GM18508 (cell line): ENCODE measurements around the gene NOSTRIN.
"Not testable (repeated sequence)": the region's sequence is repeated elsewhere in the genome, so short reads cannot be mapped to it uniquely, and the experiment has no call there.

Experiments used
- ATAC-seq: cut with Tn5 transposase; IDR thresholded peaks from one replicate; pipeline ENCODE4 v1.9.1; 2021; ENCODE audit warnings: moderate number of reproducible peaks; ENCODE audit not compliant: insufficient read depth, unreplicated experiment

NOSTRIN gene

GRCh38 chr2:168870824-168871223 is 68.4 kb downstream of the NOSTRIN start:
- ATAC-seq: not testable (repeated sequence)

GRCh38 chr2:168874368-168875054 is 72.1 kb downstream of the NOSTRIN start:
- ATAC-seq: no peak

- not testable (repeated sequence) for ATAC-seq
Observed at GRCh38 chr2:168882163-168882562, 79.7 kb downstream of the NOSTRIN start.

- no peak for ATAC-seq
Observed at GRCh38 chr2:168884975-168885374, 82.5 kb downstream of the NOSTRIN start.

- no peak for ATAC-seq
Observed at GRCh38 chr2:168889635-168890005, 87.2 kb downstream of the NOSTRIN start.

GRCh38 chr2:168890006-168890782 is 87.8 kb downstream of the NOSTRIN start, which contains the start of gene SPC25:
SPC25 (minus strand) TSS chr2:168890430; CDS start chr2:168889519, 911 bp downstream.
- ATAC-seq: peak; percentile 99

- ATAC-seq: no peak
Observed at GRCh38 chr2:168892327-168892726, 89.9 kb downstream of the NOSTRIN start.

GRCh38 chr2:168894101-168894500 is 91.7 kb downstream of the NOSTRIN start:
- no peak for ATAC-seq

GRCh38 chr2:168894720-168895119 is 92.3 kb downstream of the NOSTRIN start:
- no peak for ATAC-seq

- ATAC-seq: no peak
Observed at GRCh38 chr2:168895771-168896170, 93.3 kb downstream of the NOSTRIN start.

- ATAC-seq: no peak
Observed at GRCh38 chr2:168896783-168897182, 94.3 kb downstream of the NOSTRIN start.

GRCh38 chr2:168897449-168897848 is 95.0 kb downstream of the NOSTRIN start:
- no peak for ATAC-seq

- ATAC-seq: no peak
Observed at GRCh38 chr2:168901003-168901402, 98.6 kb downstream of the NOSTRIN start, which contains the start of gene G6PC2. G6PC2 (plus strand) TSS chr2:168901291; CDS start chr2:168901332, 41 bp downstream.

- no peak for ATAC-seq
Observed at GRCh38 chr2:168903888-168904287, 101.5 kb downstream of the NOSTRIN start.

GRCh38 chr2:168904358-168904757 is 101.9 kb downstream of the NOSTRIN start:
- no peak for ATAC-seq

GRCh38 chr2:168907940-168908662 is 105.7 kb downstream of the NOSTRIN start:
- ATAC-seq: no peak

GRCh38 chr2:168910330-168910729 is 107.9 kb downstream of the NOSTRIN start:
- ATAC-seq: no peak

GRCh38 chr2:168912466-168912865 is 110.0 kb downstream of the NOSTRIN start:
- no peak for ATAC-seq

- ATAC-seq: no peak
Observed at GRCh38 chr2:168912901-168913369, 110.5 kb downstream of the NOSTRIN start.

GRCh38 chr2:168913495-168913894 is 111.1 kb downstream of the NOSTRIN start:
- ATAC-seq: no peak
